Measurements from ENCODE around the gene ERCC2. TPM values are rescaled to one million over a fixed set of nuclear protein-coding genes. Genes with fewer than 3 reads are reported as not detected.

The ERCC2 gene
- total RNA-seq, 1 donor from 2014 or later, result 33.6 TPM

DNA sequence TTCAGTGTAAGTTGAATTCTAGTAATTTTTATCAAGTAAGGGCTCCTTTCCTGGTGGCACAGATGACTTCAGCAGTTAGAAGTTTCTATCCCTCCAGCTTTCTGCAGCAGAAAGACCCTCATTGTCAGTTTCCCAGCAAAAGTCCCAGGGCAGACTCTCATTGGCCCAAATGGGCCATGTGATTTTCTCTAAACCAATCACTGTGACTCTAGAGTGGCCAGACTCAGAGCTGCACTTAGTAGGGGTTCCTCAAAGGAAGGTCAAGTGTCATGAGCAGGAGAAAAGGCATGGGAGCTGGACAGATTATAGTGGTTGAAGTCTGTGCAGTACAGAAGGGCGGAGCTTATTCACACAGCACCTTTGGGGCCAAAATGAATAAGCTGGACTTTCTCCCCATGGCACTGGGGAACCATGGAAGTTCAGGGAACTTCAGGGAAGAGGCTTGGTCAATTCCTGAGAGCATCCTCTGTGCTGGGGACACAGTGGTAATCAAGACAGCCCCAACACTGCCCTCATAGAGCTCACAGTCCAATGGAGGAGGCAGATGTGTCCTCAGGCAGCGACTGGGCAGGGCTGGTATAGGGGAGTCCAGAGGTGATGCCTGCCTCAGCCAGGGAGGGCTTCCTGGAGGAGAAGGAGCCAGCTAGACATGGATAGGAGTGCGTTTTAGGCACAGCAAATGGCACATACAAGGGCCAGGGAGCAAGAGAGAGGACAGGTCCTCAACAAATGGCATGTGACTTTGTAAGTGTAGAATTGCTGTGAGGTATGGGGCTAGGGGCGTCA, 66.0 kb downstream of the ERCC2 start:
- no peak for DNase-seq
- Mint-ChIP-seq H3K27ac (no peak overlapping the region), H3K9me3 (no peaks in the 10 kb centered on the region), H3K4me1 (no peaks in the 10 kb centered on the region), H3K4me3 (no peak overlapping the region), H3K27me3 (no peaks in the 10 kb centered on the region), H3K36me3 (ENCODE audit: low read depth) (peaks cover 2% of the 10 kb centered on the region)
- intact Hi-C loops (cut with micrococcal nuclease), result no loop called here

DNA sequence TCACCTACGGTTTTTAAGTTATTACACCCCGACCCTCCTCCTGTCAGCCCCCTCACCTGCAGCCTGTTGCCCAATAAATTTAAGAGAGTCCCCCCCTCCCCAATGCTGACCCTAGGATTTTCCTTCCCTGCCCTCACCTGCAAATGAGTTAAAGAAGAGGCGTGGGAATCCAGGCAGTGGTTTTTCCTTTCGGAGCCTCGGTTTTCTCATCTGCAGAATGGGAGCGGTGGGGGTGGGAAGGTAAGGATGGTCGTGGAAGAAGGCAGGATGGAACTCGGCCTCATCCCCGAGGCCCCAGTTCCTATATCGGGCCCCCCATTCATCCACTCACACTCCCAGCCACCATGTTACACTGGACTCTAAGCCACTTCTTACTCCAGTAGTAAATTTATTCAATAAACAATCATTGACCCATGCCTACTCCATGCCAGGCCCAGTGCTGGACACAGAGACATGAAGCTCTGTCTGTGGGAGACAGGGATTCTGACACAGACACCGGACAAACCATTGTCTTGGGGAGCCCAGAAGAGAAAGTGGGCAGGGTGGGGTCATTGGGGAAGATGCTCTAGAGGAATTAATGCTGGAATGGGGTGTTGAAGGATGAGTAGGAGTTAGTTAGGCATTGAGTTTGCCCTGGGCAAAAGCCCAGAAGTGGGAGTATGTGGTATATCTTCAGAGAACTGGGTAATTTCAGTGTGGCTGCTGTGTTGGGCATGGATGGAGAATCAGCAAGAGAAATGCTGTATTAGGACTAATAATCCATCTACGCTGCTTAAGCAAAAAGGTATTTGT, 66.9 kb downstream of the ERCC2 start:
- Mint-ChIP-seq H3K36me3 (ENCODE audit: low read depth) (peaks cover 2% of the 10 kb centered on the region), H3K9me3 (no peaks in the 10 kb centered on the region), H3K4me3 (no peak overlapping the region), H3K4me1 (no peaks in the 10 kb centered on the region), H3K27ac (no peak overlapping the region), H3K27me3 (no peaks in the 10 kb centered on the region)
- intact Hi-C loops (cut with micrococcal nuclease), result no loop called here
- DNase-seq, result no peak

DNA sequence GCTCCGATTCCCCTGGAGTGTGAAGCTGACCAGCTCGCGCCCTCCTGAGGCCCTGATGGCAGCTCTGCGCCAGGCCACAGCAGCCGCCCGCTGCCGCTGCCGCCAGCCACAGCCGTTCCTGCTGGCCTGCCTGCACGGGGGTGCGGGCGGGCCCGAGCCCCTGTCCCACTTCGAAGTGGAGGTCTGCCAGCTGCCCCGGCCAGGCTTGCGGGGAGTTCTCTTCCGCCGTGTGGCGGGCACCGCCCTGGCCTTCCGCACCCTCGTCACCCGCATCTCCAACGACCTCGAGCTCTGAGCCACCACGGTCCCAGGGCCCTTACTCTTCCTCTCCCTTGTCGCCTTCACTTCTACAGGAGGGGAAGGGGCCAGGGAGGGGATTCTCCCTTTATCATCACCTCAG, 68.0 kb downstream of the ERCC2 start:
- Mint-ChIP-seq H3K27ac (no peak overlapping the region), H3K4me3 (no peak overlapping the region), H3K9me3 (no peaks in the 10 kb centered on the region), H3K27me3 (no peaks in the 10 kb centered on the region), H3K4me1 (no peaks in the 10 kb centered on the region), H3K36me3 (ENCODE audit: low read depth) (peaks cover 4% of the 10 kb centered on the region)
- no peak for DNase-seq
- intact Hi-C loops (cut with micrococcal nuclease), result no loop called here

Other genes starting within 250 kb of the ERCC2 start
- 0.16 and 0.28 TPM in 2 replicates for gene NKPD1, start 209.6 kb downstream of the ERCC2 start, total RNA-seq
- 24.7 and 28.5 TPM in 2 replicates for gene TRAPPC6A, start 192.3 kb downstream of the ERCC2 start, total RNA-seq
- gene BLOC1S3, start 191.8 kb downstream of the ERCC2 start, total RNA-seq, result 10.1 and 12.2 TPM in 2 replicates
- not detected in 2 replicates for gene EXOC3L2, start 125.2 kb downstream of the ERCC2 start, total RNA-seq
- 26.1 and 29.0 TPM in 2 replicates for gene MARK4, start 119.3 kb downstream of the ERCC2 start, total RNA-seq
- gene CKM, start 47.7 kb downstream of the ERCC2 start, total RNA-seq, result not detected in 2 replicates
- not detected in 2 replicates for gene KLC3, start 29.8 kb downstream of the ERCC2 start, total RNA-seq
- gene PPP1R13L, start 34.5 kb upstream of the ERCC2 start, total RNA-seq, result 12.7 and 13.4 TPM in 2 replicates
- 25.3 and 26.5 TPM in 2 replicates for gene POLR1G, start 36.1 kb upstream of the ERCC2 start, total RNA-seq
- 123 and 124 TPM in 2 replicates for gene ERCC1, start 53.3 kb upstream of the ERCC2 start, total RNA-seq
- gene FOSB, start 97.4 kb upstream of the ERCC2 start, total RNA-seq, result 11.3 TPM in 2 replicates
- gene RTN2, start 126.5 kb upstream of the ERCC2 start, total RNA-seq, result 2.6 and 2.8 TPM in 2 replicates
- gene PPM1N, start 127.9 kb upstream of the ERCC2 start, total RNA-seq, result 1.3 and 1.9 TPM in 2 replicates
- gene VASP, start 136.9 kb upstream of the ERCC2 start, total RNA-seq, result 215 and 219 TPM in 2 replicates
- gene OPA3, start 214.2 kb upstream of the ERCC2 start, total RNA-seq, result 14.0 and 15.3 TPM in 2 replicates
- gene GPR4, start 231.6 kb upstream of the ERCC2 start, total RNA-seq, result not detected in 2 replicates

Measured in activated CD4-positive, alpha-beta T cell treated with anti-CD3 and anti-CD28 coated beads, Interleukin-2, amount 10 ng/mL, durations not matched to agents 24 days and 14 days (primary cell).